ENCODE measurements around the gene NEK2. TPM values are rescaled to one million over a fixed set of nuclear protein-coding genes. Genes with fewer than 3 reads are reported as not detected.

Gene NEK2
- total RNA-seq, 1 experiment from 2014 or later, result 47.5 TPM

DNA sequence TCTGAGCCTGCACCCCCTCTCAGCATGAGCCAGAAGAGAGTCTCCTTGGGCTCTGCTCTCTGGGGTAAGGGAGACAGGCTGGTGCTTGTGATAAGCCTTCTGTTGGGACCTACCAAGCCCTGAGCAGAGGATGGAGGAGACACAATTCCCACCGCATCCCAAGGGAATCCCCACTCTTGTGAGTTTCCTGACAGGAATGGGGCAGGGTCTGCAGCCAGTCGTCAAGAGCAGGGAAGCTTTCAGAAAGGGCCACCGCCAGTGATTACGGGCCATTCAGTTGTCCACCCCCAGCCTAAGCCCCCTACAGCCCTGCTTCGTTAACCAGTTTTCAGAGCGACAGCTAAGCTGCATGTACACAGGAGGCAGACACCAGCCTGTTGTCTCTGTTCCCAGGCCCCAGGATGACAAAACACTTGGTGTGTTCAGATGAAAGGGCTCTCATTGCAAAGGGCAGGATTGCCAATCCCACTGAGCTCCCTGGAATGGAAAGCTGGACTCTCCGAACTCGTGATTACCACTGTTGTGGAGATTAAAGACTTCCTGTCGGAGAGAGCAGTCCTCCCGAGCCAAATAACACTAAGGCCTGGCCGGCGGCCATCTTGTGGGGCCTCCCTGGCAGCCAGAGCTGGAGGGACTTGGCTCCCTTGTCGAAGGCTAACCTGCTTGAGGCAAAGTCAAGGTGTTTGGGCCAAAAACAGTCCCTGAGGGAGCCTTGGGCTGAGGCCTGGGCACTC is 59.0 kb downstream of the NEK2 start:
- Histone ChIP-seq H3K4me3 (ENCODE audit: low read length) (no peak overlapping the region), H3F3A (ENCODE audit: low read length, unreplicated experiment) (no peaks in the 10 kb centered on the region), H4K20me1 (ENCODE audit: low read length) (no peaks in the 10 kb centered on the region), H3K79me2 (ENCODE audit: low read length) (no peaks in the 10 kb centered on the region), H3K9me3 (ENCODE audit: low read length) (no peaks in the 10 kb centered on the region), H3K4me1 (ENCODE audit: insufficient read depth, low read length) (peaks cover 5% of the 10 kb centered on the region), H3K27ac (ENCODE audit: low read length) (no peak overlapping the region), H3K4me2 (ENCODE audit: low read length) (no peak overlapping the region), H3K27me3 (ENCODE audit: low read length) (no peaks in the 10 kb centered on the region), H3K9ac (ENCODE audit: low read length) (no peak overlapping the region), H2AFZ (ENCODE audit: low read length) (peak overlapping the region; percentile 55), H3K36me3 (ENCODE audit: low read depth, low read length) (no peaks in the 10 kb centered on the region), H3K9me2 (replicated peaks; ENCODE audit: low read length) (no peaks in the 10 kb centered on the region)
- ChIA-PET POLR2A (ENCODE audit: unreplicated experiment) (no interaction called here), CTCF (no interaction called here)
- ATAC-seq, result no peak
- intact Hi-C loops (cut with micrococcal nuclease), result no loop called here
- no TSS peak for BruUV-seq (replicated peaks)
- no peak for TF ChIP-seq EZH2 (IDR thresholded peaks at IDR 0.05; ENCODE audit: low read length, unreplicated experiment)
- no peak for TF ChIP-seq EZH2phosphoT487 (IDR thresholded peaks at IDR 0.05; ENCODE audit: borderline replicate concordance, low read length)
- TF ChIP-seq, protein P1, sequence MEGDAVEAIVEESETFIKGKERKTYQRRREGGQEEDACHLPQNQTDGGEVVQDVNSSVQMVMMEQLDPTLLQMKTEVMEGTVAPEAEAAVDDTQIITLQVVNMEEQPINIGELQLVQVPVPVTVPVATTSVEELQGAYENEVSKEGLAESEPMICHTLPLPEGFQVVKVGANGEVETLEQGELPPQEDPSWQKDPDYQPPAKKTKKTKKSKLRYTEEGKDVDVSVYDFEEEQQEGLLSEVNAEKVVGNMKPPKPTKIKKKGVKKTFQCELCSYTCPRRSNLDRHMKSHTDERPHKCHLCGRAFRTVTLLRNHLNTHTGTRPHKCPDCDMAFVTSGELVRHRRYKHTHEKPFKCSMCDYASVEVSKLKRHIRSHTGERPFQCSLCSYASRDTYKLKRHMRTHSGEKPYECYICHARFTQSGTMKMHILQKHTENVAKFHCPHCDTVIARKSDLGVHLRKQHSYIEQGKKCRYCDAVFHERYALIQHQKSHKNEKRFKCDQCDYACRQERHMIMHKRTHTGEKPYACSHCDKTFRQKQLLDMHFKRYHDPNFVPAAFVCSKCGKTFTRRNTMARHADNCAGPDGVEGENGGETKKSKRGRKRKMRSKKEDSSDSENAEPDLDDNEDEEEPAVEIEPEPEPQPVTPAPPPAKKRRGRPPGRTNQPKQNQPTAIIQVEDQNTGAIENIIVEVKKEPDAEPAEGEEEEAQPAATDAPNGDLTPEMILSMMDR (conservative IDR thresholded peaks at IDR 0.05; ENCODE audit: low read depth, low read length), result no peak
- DNase-seq, result no peak

DNA sequence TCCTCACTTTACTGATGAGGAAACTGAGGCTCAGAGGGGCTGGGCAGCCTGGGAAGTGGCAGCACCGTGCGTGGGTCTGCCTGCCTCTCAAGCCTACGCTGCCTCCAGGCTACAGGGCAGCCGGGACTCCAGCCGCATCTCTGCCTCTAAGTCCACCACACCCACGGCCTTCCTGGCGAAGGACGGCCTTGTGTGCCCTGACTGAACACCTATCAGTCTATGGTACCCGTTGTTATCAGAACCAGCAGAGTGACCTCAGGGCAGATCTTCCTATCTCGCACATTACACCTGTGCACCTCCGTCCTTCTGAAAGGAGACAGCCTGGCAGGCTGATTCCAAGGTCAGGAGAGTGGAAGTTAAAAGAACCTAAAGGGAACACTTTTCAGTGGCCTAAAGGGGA is 60.8 kb downstream of the NEK2 start:
- Histone ChIP-seq H3K9ac (ENCODE audit: low read length) (no peak overlapping the region), H3K79me2 (ENCODE audit: low read length) (no peaks in the 10 kb centered on the region), H3K9me2 (replicated peaks; ENCODE audit: low read length) (no peaks in the 10 kb centered on the region), H3K27me3 (ENCODE audit: low read length) (no peaks in the 10 kb centered on the region), H3K4me2 (ENCODE audit: low read length) (no peak overlapping the region), H2AFZ (ENCODE audit: low read length) (no peak overlapping the region), H3K9me3 (ENCODE audit: low read length) (no peaks in the 10 kb centered on the region), H3K36me3 (ENCODE audit: low read depth, low read length) (no peaks in the 10 kb centered on the region), H3F3A (ENCODE audit: low read length, unreplicated experiment) (no peaks in the 10 kb centered on the region), H3K4me3 (ENCODE audit: low read length) (no peak overlapping the region), H4K20me1 (ENCODE audit: low read length) (no peaks in the 10 kb centered on the region), H3K4me1 (ENCODE audit: insufficient read depth, low read length) (peaks cover 5% of the 10 kb centered on the region), H3K27ac (ENCODE audit: low read length) (no peak overlapping the region)
- CTCF ChIA-PET, result no interaction called here
- TF ChIP-seq, protein P1 (conservative IDR thresholded peaks at IDR 0.05; ENCODE audit: low read depth, low read length), result no peak
- TF ChIP-seq EZH2phosphoT487 (IDR thresholded peaks at IDR 0.05; ENCODE audit: borderline replicate concordance, low read length) (no peak), EZH2 (IDR thresholded peaks at IDR 0.05; ENCODE audit: low read length, unreplicated experiment) (no peak)
- POLR2A ChIA-PET (ENCODE audit: unreplicated experiment), result no interaction called here
- intact Hi-C loops (cut with micrococcal nuclease), result no loop called here
- ATAC-seq, result no peak
- no TSS peak for BruUV-seq (replicated peaks)
- no peak for DNase-seq

DNA sequence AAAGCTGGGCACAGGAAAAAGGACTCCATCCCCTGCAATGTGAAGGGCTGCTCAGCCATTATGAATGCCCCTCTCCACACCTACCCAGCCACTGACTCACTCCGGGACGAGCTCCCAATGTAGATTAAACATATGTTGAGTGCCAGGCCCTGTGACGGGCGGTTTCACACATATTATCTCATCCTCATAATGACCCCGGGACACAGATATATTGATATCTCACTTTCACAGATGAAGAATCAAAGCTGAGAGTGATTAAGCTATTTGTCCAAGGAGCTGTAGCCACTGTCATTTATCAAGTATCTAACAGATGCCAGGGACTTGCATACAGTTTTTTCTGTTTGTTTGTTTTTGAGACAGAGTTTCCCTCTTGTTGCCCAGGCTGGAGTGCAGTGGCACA is 61.5 kb downstream of the NEK2 start:
- Histone ChIP-seq H3K27me3 (ENCODE audit: low read length) (no peaks in the 10 kb centered on the region), H3K27ac (ENCODE audit: low read length) (no peak overlapping the region), H3K4me2 (ENCODE audit: low read length) (no peak overlapping the region), H2AFZ (ENCODE audit: low read length) (no peak overlapping the region), H3K9me3 (ENCODE audit: low read length) (no peaks in the 10 kb centered on the region), H3K9me2 (replicated peaks; ENCODE audit: low read length) (no peaks in the 10 kb centered on the region), H3K79me2 (ENCODE audit: low read length) (no peaks in the 10 kb centered on the region), H3F3A (ENCODE audit: low read length, unreplicated experiment) (no peaks in the 10 kb centered on the region), H3K4me1 (ENCODE audit: insufficient read depth, low read length) (peaks cover 5% of the 10 kb centered on the region), H4K20me1 (ENCODE audit: low read length) (no peaks in the 10 kb centered on the region), H3K36me3 (ENCODE audit: low read depth, low read length) (no peaks in the 10 kb centered on the region), H3K4me3 (ENCODE audit: low read length) (no peak overlapping the region), H3K9ac (ENCODE audit: low read length) (no peak overlapping the region)
- ChIA-PET CTCF (no interaction called here), POLR2A (ENCODE audit: unreplicated experiment) (no interaction called here)
- no TSS peak for BruUV-seq (replicated peaks)
- no peak for DNase-seq
- TF ChIP-seq EZH2phosphoT487 (IDR thresholded peaks at IDR 0.05; ENCODE audit: borderline replicate concordance, low read length) (no peak), EZH2 (IDR thresholded peaks at IDR 0.05; ENCODE audit: low read length, unreplicated experiment) (no peak)
- TF ChIP-seq, protein P1 (conservative IDR thresholded peaks at IDR 0.05; ENCODE audit: low read depth, low read length), result no peak
- intact Hi-C loops (cut with micrococcal nuclease), result no loop called here
- ATAC-seq, result no peak

Measured in PC-3 (cell line).